IPS-15b (cell line): Measurements from ENCODE around the gene AUH.

ENCODE experiments used
- H3K27me3 ChIP-seq: one replicate; pipeline ENCODE4 v1.6.1; 2013; ENCODE audit warnings: low read length; ENCODE audit not compliant: control insufficient read depth, insufficient read depth
- H3K36me3 ChIP-seq: one replicate; pipeline ENCODE4 v1.6.1; 2013; ENCODE audit warnings: low read length; ENCODE audit not compliant: control insufficient read depth, insufficient read depth
- H3K4me1 ChIP-seq: one replicate; pipeline ENCODE4 v1.6.1; 2013; ENCODE audit warnings: mild to moderate bottlenecking, low read length; ENCODE audit not compliant: control insufficient read depth, insufficient read depth
- H3K4me3 ChIP-seq: one replicate; pipeline ENCODE4 v1.5.1; 2013; ENCODE audit warnings: low read depth, low read length
- H3K9ac ChIP-seq: one replicate; pipeline ENCODE4 v1.6.1; 2013; ENCODE audit warnings: low read depth, mild to moderate bottlenecking, low read length
- H3K9me3 ChIP-seq: one replicate; pipeline ENCODE4 v1.6.1; 2013; ENCODE audit warnings: mild to moderate bottlenecking, low read length; ENCODE audit not compliant: control insufficient read depth, insufficient read depth

Gene AUH

GRCh38 chr9:91279296-91280204 lies 82.2 kb downstream of the AUH start:
- no peaks in the 10 kb centered on the region for H3K9me3 ChIP-seq
- no peaks in the 10 kb centered on the region for H3K36me3 ChIP-seq
- H3K4me1 ChIP-seq, result no peaks in the 10 kb centered on the region
- H3K27me3 ChIP-seq, result no peaks in the 10 kb centered on the region
- no peak overlapping the region for H3K4me3 ChIP-seq
- H3K9ac ChIP-seq, result no peak overlapping the region

GRCh38 chr9:91276513-91276912 lies 85.2 kb downstream of the AUH start:
- no peak overlapping the region for H3K9ac ChIP-seq
- no peaks in the 10 kb centered on the region for H3K9me3 ChIP-seq
- H3K4me1 ChIP-seq, result no peaks in the 10 kb centered on the region
- H3K27me3 ChIP-seq, result no peaks in the 10 kb centered on the region
- H3K36me3 ChIP-seq, result no peaks in the 10 kb centered on the region
- no peak overlapping the region for H3K4me3 ChIP-seq

GRCh38 chr9:91275655-91276054 lies 86.1 kb downstream of the AUH start:
- Histone ChIP-seq H3K4me3 (no peak overlapping the region), H3K9me3 (no peaks in the 10 kb centered on the region)

GRCh38 chr9:91274949-91275492 lies 86.7 kb downstream of the AUH start:
- no peaks in the 10 kb centered on the region for H3K4me1 ChIP-seq
- H3K9ac ChIP-seq, result no peak overlapping the region
- no peaks in the 10 kb centered on the region for H3K9me3 ChIP-seq
- no peak overlapping the region for H3K4me3 ChIP-seq
- H3K36me3 ChIP-seq, result no peaks in the 10 kb centered on the region
- H3K27me3 ChIP-seq, result no peaks in the 10 kb centered on the region

More at GRCh38 chr9:91275655-91276054, 86.1 kb downstream of the AUH start:
- no peaks in the 10 kb centered on the region for H3K36me3 ChIP-seq
- no peaks in the 10 kb centered on the region for H3K4me1 ChIP-seq
- no peaks in the 10 kb centered on the region for H3K27me3 ChIP-seq
- H3K9ac ChIP-seq, result no peak overlapping the region

- Histone ChIP-seq H3K4me1 (no peaks in the 10 kb centered on the region), H3K27me3 (no peaks in the 10 kb centered on the region), H3K9me3 (no peaks in the 10 kb centered on the region), H3K4me3 (no peak overlapping the region), H3K9ac (no peak overlapping the region), H3K36me3 (no peaks in the 10 kb centered on the region)
Measured at GRCh38 chr9:91273853-91274552, 87.7 kb downstream of the AUH start.

GRCh38 chr9:91271156-91271555 lies 90.6 kb downstream of the AUH start:
- Histone ChIP-seq H3K27me3 (no peaks in the 10 kb centered on the region), H3K9me3 (no peaks in the 10 kb centered on the region), H3K4me1 (no peaks in the 10 kb centered on the region), H3K4me3 (no peak overlapping the region), H3K9ac (no peak overlapping the region), H3K36me3 (no peaks in the 10 kb centered on the region)

GRCh38 chr9:91269907-91270491 lies 91.7 kb downstream of the AUH start:
- H3K36me3 ChIP-seq, result no peaks in the 10 kb centered on the region
- H3K27me3 ChIP-seq, result no peaks in the 10 kb centered on the region
- no peaks in the 10 kb centered on the region for H3K9me3 ChIP-seq
- H3K9ac ChIP-seq, result no peak overlapping the region
- no peaks in the 10 kb centered on the region for H3K4me1 ChIP-seq
- no peak overlapping the region for H3K4me3 ChIP-seq

GRCh38 chr9:91266448-91266847 lies 95.3 kb downstream of the AUH start:
- Histone ChIP-seq H3K27me3 (no peaks in the 10 kb centered on the region), H3K4me3 (no peak overlapping the region), H3K9me3 (no peaks in the 10 kb centered on the region), H3K4me1 (no peaks in the 10 kb centered on the region), H3K36me3 (no peaks in the 10 kb centered on the region), H3K9ac (no peak overlapping the region)

- Histone ChIP-seq H3K4me3 (no peak overlapping the region), H3K9me3 (no peaks in the 10 kb centered on the region), H3K4me1 (no peaks in the 10 kb centered on the region), H3K9ac (no peak overlapping the region), H3K36me3 (no peaks in the 10 kb centered on the region), H3K27me3 (no peaks in the 10 kb centered on the region)
Measured at GRCh38 chr9:91265514-91265913, 96.2 kb downstream of the AUH start.

GRCh38 chr9:91261417-91261816 lies 100.3 kb downstream of the AUH start:
- Histone ChIP-seq H3K4me3 (no peak overlapping the region), H3K27me3 (no peaks in the 10 kb centered on the region), H3K9ac (no peak overlapping the region), H3K4me1 (no peaks in the 10 kb centered on the region), H3K9me3 (no peaks in the 10 kb centered on the region), H3K36me3 (no peaks in the 10 kb centered on the region)

GRCh38 chr9:91259162-91259561 lies 102.6 kb downstream of the AUH start:
- no peak overlapping the region for H3K9ac ChIP-seq
- no peaks in the 10 kb centered on the region for H3K4me1 ChIP-seq
- H3K4me3 ChIP-seq, result no peak overlapping the region
- H3K9me3 ChIP-seq, result no peaks in the 10 kb centered on the region
- no peaks in the 10 kb centered on the region for H3K36me3 ChIP-seq
- H3K27me3 ChIP-seq, result no peaks in the 10 kb centered on the region
